MM.1S (cell line): ENCODE data around the gene LRRC63.

Experiments used
- CTCF ChIP-seq: fragments of 300-600 bp; sonication (generic); IDR thresholded peaks from 2 replicates; pipeline ENCODE4 v1.5.1; 2016; ENCODE audit warnings: antibody characterized with exemption, low read length, mixed read lengths
- EZH2 ChIP-seq: fragments of 300-600 bp; sonication (generic); optimal IDR thresholded peaks from 2 replicates; pipeline ENCODE3; 2017; ENCODE audit warnings: low read depth, mild to moderate bottlenecking, antibody characterized with exemption, low read length, mixed read lengths
- EZH2phosphoT487 ChIP-seq: fragments of 300-600 bp; sonication (generic); IDR thresholded peaks from 2 replicates; pipeline ENCODE4 v1.6.1; 2018; ENCODE audit warnings: antibody characterized with exemption, low read length

GRCh38 chr13:46181377-46181839 lies 30.3 kb upstream of the LRRC63 start:
- TF ChIP-seq CTCF (no peak), EZH2 (no peak), EZH2phosphoT487 (no peak)
